Measurements from ENCODE around the gene P3H4.
"Not testable (repeated sequence)": the region's sequence is repeated elsewhere in the genome, so short reads cannot be mapped to it uniquely, and the experiment has no call there.

Gene P3H4

GRCh38 chr17:41785091-41785858 lies 26.5 kb downstream of the P3H4 start:
- no peak for DNase-seq (ENCODE audit: low read depth)
- H3K9me3 ChIP-seq (ENCODE audit: control insufficient read depth, low read length) = no peaks in the 10 kb centered on the region
- H3K4me3 ChIP-seq (ENCODE audit: low read length) = no peak overlapping the region
- H3K9ac ChIP-seq (ENCODE audit: low read length) = no peak overlapping the region
- H3K27me3 ChIP-seq (replicated peaks; ENCODE audit: control insufficient read depth, insufficient read depth, low read length) = peaks cover 17% of the 10 kb centered on the region
- H3K4me1 ChIP-seq (ENCODE audit: control insufficient read depth, insufficient read depth, low read length) = peaks cover 7% of the 10 kb centered on the region
- H3K36me3 ChIP-seq (ENCODE audit: control insufficient read depth, insufficient read depth, low read length, severe bottlenecking) = no peaks in the 10 kb centered on the region

GRCh38 chr17:41784207-41784744 lies 27.5 kb downstream of the P3H4 start:
- peaks cover 17% of the 10 kb centered on the region for H3K27me3 ChIP-seq (replicated peaks; ENCODE audit: control insufficient read depth, insufficient read depth, low read length)
- no peaks in the 10 kb centered on the region for H3K9me3 ChIP-seq (ENCODE audit: control insufficient read depth, low read length)
- H3K36me3 ChIP-seq (ENCODE audit: control insufficient read depth, insufficient read depth, low read length, severe bottlenecking) = no peaks in the 10 kb centered on the region
- peaks cover 7% of the 10 kb centered on the region for H3K4me1 ChIP-seq (ENCODE audit: control insufficient read depth, insufficient read depth, low read length)
- no peak for DNase-seq (ENCODE audit: low read depth)
- no peak overlapping the region for H3K4me3 ChIP-seq (ENCODE audit: low read length)
- H3K9ac ChIP-seq (ENCODE audit: low read length) = no peak overlapping the region

GRCh38 chr17:41782142-41782541 lies 29.6 kb downstream of the P3H4 start:
- Histone ChIP-seq H3K4me3 (ENCODE audit: low read length) (no peak overlapping the region), H3K9ac (ENCODE audit: low read length) (no peak overlapping the region), H3K27me3 (replicated peaks; ENCODE audit: control insufficient read depth, insufficient read depth, low read length) (peaks cover 17% of the 10 kb centered on the region), H3K9me3 (ENCODE audit: control insufficient read depth, low read length) (no peaks in the 10 kb centered on the region), H3K36me3 (ENCODE audit: control insufficient read depth, insufficient read depth, low read length, severe bottlenecking) (no peaks in the 10 kb centered on the region), H3K4me1 (ENCODE audit: control insufficient read depth, insufficient read depth, low read length) (peaks cover 14% of the 10 kb centered on the region)
- no peak for DNase-seq (ENCODE audit: low read depth)

GRCh38 chr17:41781404-41782110 lies 30.2 kb downstream of the P3H4 start:
- Histone ChIP-seq H3K4me1 (ENCODE audit: control insufficient read depth, insufficient read depth, low read length) (peaks cover 16% of the 10 kb centered on the region), H3K27me3 (replicated peaks; ENCODE audit: control insufficient read depth, insufficient read depth, low read length) (peaks cover 17% of the 10 kb centered on the region), H3K9ac (ENCODE audit: low read length) (no peak overlapping the region), H3K4me3 (ENCODE audit: low read length) (no peak overlapping the region), H3K36me3 (ENCODE audit: control insufficient read depth, insufficient read depth, low read length, severe bottlenecking) (no peaks in the 10 kb centered on the region), H3K9me3 (ENCODE audit: control insufficient read depth, low read length) (no peaks in the 10 kb centered on the region)
- DNase-seq (ENCODE audit: low read depth) = no peak

- no peak overlapping the region for H3K4me3 ChIP-seq (ENCODE audit: low read length)
- H3K36me3 ChIP-seq (ENCODE audit: control insufficient read depth, insufficient read depth, low read length, severe bottlenecking) = no peaks in the 10 kb centered on the region
- H3K4me1 ChIP-seq (ENCODE audit: control insufficient read depth, insufficient read depth, low read length) = peaks cover 9% of the 10 kb centered on the region
These were observed 31.8 kb downstream of the P3H4 start for GRCh38 chr17:41779954-41780353.

GRCh38 chr17:41777574-41778188 lies 34.1 kb downstream of the P3H4 start:
- Histone ChIP-seq H3K27me3 (replicated peaks; ENCODE audit: control insufficient read depth, insufficient read depth, low read length) (peaks cover 10% of the 10 kb centered on the region), H3K9me3 (ENCODE audit: control insufficient read depth, low read length) (no peaks in the 10 kb centered on the region), H3K4me3 (ENCODE audit: low read length) (no peak overlapping the region), H3K36me3 (ENCODE audit: control insufficient read depth, insufficient read depth, low read length, severe bottlenecking) (no peaks in the 10 kb centered on the region), H3K4me1 (ENCODE audit: control insufficient read depth, insufficient read depth, low read length) (peaks cover 9% of the 10 kb centered on the region), H3K9ac (ENCODE audit: low read length) (no peak overlapping the region)
- DNase-seq (ENCODE audit: low read depth) = peak; percentile 80

More at GRCh38 chr17:41779954-41780353, 31.8 kb downstream of the P3H4 start:
- no peaks in the 10 kb centered on the region for H3K9me3 ChIP-seq (ENCODE audit: control insufficient read depth, low read length)
- DNase-seq (ENCODE audit: low read depth) = no peak
- H3K9ac ChIP-seq (ENCODE audit: low read length) = no peak overlapping the region
- H3K27me3 ChIP-seq (replicated peaks; ENCODE audit: control insufficient read depth, insufficient read depth, low read length) = peaks cover 5% of the 10 kb centered on the region

GRCh38 chr17:41777157-41777573 lies 34.6 kb downstream of the P3H4 start:
- Histone ChIP-seq H3K27me3 (replicated peaks; ENCODE audit: control insufficient read depth, insufficient read depth, low read length) (peaks cover 14% of the 10 kb centered on the region), H3K4me3 (ENCODE audit: low read length) (no peak overlapping the region), H3K36me3 (ENCODE audit: control insufficient read depth, insufficient read depth, low read length, severe bottlenecking) (no peaks in the 10 kb centered on the region), H3K9me3 (ENCODE audit: control insufficient read depth, low read length) (no peaks in the 10 kb centered on the region), H3K4me1 (ENCODE audit: control insufficient read depth, insufficient read depth, low read length) (peaks cover 9% of the 10 kb centered on the region), H3K9ac (ENCODE audit: low read length) (no peak overlapping the region)
- DNase-seq (ENCODE audit: low read depth) = no peak

GRCh38 chr17:41776262-41776900 lies 35.4 kb downstream of the P3H4 start:
- H3K9me3 ChIP-seq (ENCODE audit: control insufficient read depth, low read length); H3K4me1 ChIP-seq (ENCODE audit: control insufficient read depth, insufficient read depth, low read length); H3K9ac ChIP-seq (ENCODE audit: low read length); H3K36me3 ChIP-seq (ENCODE audit: control insufficient read depth, insufficient read depth, low read length, severe bottlenecking); H3K4me3 ChIP-seq (ENCODE audit: low read length); DNase-seq (ENCODE audit: low read depth): not testable (repeated sequence)
- H3K27me3 ChIP-seq (replicated peaks; ENCODE audit: control insufficient read depth, insufficient read depth, low read length) = peaks cover 18% of the 10 kb centered on the region

GRCh38 chr17:41775394-41776226 lies 36.1 kb downstream of the P3H4 start:
- no peak for DNase-seq (ENCODE audit: low read depth)

GRCh38 chr17:41773731-41774193 lies 38.0 kb downstream of the P3H4 start:
- Histone ChIP-seq H3K4me3 (ENCODE audit: low read length) (no peak overlapping the region), H3K36me3 (ENCODE audit: control insufficient read depth, insufficient read depth, low read length, severe bottlenecking) (no peaks in the 10 kb centered on the region), H3K27me3 (replicated peaks; ENCODE audit: control insufficient read depth, insufficient read depth, low read length) (peaks cover 24% of the 10 kb centered on the region), H3K9ac (ENCODE audit: low read length) (no peak overlapping the region), H3K4me1 (ENCODE audit: control insufficient read depth, insufficient read depth, low read length) (peaks cover 9% of the 10 kb centered on the region), H3K9me3 (ENCODE audit: control insufficient read depth, low read length) (no peaks in the 10 kb centered on the region)
- DNase-seq (ENCODE audit: low read depth) = no peak

More at GRCh38 chr17:41775394-41776226, 36.1 kb downstream of the P3H4 start:
- H3K27me3 ChIP-seq (replicated peaks; ENCODE audit: control insufficient read depth, insufficient read depth, low read length) = peaks cover 20% of the 10 kb centered on the region
- no peaks in the 10 kb centered on the region for H3K9me3 ChIP-seq (ENCODE audit: control insufficient read depth, low read length)
- H3K9ac ChIP-seq (ENCODE audit: low read length) = no peak overlapping the region
- H3K4me1 ChIP-seq (ENCODE audit: control insufficient read depth, insufficient read depth, low read length) = peaks cover 9% of the 10 kb centered on the region
- no peak overlapping the region for H3K4me3 ChIP-seq (ENCODE audit: low read length)
- H3K36me3 ChIP-seq (ENCODE audit: control insufficient read depth, insufficient read depth, low read length, severe bottlenecking) = no peaks in the 10 kb centered on the region

All from adipocyte (in vitro differentiated cells).